GM21619 (cell line): ENCODE data around the gene MIGA2.
A peak's percentile ranks its signal among the peaks of the same experiment; 100 is the strongest.

Experiments
- ATAC-seq: cut with Tn5 transposase; IDR thresholded peaks from one replicate; pipeline ENCODE4 v1.9.1; 2021; ENCODE audit not compliant: unreplicated experiment

MIGA2 gene

GRCh38 chr9:129071526-129072126 lies 35.2 kb downstream of the MIGA2 start:
- ATAC-seq, result no peak

GRCh38 chr9:129072171-129072570 lies 35.7 kb downstream of the MIGA2 start:
- ATAC-seq, result no peak

DNA sequence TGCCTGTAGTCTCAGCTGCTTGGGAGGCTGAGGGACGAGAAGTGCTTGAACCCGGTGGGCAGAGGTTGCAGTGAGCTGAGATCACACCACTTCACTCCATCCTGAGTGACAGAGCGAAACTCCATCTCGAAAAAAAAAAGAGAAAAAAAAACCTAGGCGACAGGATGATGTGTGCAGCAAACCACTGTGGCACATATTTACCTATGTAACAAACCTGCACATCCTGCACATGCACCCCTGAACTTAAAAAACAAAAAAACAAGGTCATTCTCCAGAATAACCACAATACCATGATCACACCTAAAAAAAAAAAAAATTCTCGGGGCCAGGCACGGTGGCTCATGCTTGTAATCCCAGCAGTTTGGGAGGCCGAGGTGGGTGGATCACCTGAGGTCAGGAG lies 37.0 kb downstream of the MIGA2 start:
- ATAC-seq, result no peak

GRCh38 chr9:129074106-129074505 lies 37.7 kb downstream of the MIGA2 start:
- no peak for ATAC-seq

- ATAC-seq, result no peak
Observed at GRCh38 chr9:129075996-129076639, 39.7 kb downstream of the MIGA2 start.

DNA sequence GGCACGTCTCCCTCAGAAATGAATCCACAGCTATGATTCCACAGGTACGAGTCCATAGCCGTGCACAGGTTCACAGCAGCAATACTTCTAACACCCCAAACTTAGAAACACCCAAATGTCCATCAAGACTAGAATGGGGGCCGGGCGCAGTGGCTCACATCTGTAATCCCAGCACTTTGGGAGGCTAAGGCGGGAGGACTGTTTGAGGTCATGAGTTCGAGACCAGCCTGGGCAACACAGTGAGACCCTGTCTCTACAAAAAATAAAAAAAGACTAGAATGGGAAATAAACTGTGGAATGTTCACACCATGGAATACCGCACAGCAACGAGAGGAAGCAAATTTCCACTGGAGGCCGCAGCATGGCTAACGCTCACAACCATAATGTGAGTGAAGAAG lies 40.2 kb downstream of the MIGA2 start:
- ATAC-seq, result no peak

DNA sequence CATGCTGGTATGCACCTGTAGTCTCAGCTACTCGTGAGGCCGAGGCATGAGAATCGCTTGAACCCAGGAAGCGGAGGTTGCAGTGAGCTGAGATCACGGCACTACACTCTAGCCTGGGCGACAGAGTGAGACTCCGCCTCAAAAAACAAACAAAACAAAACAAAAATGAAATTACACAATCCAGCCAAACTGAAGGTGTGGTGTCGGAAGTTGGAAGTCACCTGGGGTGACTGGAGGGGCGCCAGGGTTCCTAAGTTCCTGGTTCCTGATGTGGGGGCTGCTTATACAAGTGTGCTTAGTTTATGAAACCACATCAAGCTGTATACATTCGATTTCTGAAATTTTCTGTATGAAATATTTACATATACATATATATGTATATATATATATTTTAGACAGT lies 40.8 kb downstream of the MIGA2 start:
- no peak for ATAC-seq

DNA sequence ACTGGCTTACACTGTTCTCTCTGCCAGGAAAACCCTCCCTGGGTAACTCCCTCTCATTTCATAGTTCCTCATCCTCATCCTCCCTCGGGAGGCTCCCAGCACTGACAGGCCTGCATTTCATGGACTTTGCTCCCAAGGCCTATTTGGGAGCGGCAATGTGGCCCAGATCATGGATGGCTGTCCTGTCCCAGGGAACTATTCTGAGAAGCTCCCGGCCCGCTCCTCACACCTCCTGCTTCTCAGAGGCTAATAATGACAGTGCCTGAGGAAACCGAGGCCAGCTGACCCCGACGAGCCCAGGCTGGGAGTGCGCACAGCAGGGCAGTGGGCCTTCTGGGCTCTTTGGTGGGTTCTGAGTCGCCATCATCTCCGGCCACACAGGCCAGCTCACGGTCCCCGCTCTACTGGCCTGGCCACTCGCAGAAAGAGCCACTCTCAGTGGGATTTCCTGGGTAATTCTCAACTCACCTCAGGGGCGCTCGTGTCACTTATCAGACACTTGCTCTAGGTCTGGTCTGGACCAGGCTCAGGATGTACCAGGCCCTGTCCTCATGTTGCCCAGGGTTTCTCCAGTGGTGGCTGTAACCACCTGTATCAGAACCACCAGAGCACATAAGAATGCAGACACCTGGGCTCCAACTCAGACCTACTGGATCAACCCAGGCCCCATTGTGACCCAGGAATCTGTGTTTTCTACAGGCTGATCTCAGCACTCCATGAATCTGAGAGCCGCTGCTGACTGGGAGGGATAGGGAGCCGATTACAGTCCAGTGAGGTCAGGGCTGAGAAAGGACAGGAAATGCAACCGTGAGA lies 42.5 kb downstream of the MIGA2 start:
- ATAC-seq, result no peak

GRCh38 chr9:129079829-129080228 lies 43.4 kb downstream of the MIGA2 start:
- no peak for ATAC-seq

DNA sequence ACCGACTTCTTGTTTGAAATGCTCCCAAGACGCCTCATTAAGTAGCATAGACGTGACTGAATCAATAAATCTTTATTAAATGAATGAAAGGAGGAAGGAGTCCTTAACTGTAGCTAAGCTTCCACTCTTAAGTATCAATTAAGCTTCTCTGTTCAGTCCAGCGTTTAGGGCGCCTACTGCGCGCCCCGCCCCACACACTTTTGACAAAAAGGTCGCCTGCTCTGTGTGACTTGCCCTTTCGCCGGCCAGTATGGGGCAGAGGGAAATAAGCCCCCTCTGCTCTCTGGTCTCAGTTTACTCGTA lies 43.8 kb downstream of the MIGA2 start:
- no peak for ATAC-seq

DNA sequence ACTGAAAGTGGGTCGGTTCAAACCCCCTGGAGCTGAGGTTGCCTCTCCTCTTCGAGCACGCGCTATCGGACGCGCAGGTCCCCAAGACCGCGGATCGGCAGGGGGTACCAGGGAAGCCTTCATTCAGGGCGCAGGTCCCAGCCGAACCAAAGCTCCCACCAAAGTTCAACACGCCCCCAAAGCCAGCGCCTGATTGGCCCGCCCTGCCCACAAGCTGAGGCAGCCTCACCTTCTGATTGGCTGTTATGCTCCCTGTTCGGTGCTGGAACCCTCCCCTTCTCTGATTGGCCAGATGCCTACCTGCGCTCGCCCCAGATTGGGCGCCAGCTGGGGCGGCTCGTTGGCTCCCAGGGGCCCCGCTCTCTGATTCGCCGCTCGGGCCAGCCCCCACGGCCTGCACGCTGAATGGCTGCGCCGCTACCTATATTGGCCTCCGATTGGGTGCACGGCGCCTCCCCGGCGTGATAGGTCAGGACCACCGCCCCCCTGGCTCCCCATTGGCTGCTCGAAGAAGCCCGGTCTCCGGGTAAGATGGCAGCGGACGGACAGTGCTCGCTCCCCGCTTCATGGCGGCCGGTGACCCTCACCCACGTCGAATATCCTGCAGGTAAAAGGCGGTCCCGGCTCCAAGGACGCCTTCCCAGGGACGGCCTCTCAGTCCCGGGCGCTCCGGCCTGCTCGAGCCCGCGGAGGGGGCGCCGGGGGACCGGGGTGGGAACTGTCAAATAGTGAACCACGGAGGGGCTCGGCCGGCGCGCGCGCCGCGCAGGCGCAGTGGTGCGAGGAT lies 44.4 kb downstream of the MIGA2 start, which contains the start of gene DOLPP1:
TSS of gene DOLPP1 (plus strand) at position 511 of the 787 bp plus-strand sequence. CDS start at position 532, 21 bp downstream.
- ATAC-seq, result peak; percentile 94

DNA sequence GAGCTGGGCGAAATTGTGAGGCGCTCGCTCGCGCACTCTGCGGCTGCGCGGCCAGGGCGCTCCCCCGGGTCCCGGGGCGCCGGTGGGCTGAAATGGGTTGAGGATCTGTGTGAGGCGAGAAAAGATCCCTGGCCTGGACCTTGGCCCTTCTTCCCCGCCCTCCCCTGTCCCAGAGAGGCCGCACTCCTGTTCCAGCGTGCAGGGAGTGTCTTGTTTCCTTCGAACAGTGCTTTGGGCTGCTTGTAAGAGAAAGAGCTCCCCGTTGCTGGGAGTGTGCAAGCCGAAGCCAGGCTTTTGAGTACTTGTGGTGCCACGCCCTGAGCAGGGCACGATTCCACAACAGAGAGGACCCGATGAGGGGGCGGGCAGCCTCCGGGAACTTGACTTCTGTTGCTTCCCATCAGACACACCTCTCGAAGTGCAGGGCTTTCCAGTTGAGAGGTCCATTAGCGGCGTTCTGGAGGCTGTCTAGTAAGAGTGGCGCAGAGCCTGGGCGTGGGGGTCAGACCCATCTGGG lies 45.0 kb downstream of the MIGA2 start:
- ATAC-seq, result no peak

DNA sequence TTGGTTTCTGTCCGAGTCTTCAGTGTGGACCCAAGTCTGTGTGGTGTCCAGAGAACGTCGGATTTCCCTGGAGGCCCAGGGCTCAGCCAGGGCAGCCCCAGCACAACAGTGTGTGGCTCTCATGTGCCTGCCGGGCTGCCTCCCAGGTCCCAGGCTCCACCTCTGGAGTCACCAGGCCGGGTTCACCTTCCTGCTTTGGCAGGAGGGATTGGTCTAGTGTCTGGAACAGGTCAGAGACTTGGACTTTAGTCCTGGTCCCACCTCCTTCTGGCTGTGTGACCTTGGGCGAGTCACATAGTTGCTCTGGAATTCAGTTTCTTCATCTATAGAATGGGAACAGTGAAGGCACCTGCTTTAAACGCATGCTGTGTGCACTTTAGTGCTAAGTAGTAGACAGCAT lies 47.7 kb downstream of the MIGA2 start:
- ATAC-seq, result no peak

- ATAC-seq, result no peak
Observed at GRCh38 chr9:129089246-129089645, 52.8 kb downstream of the MIGA2 start.

- ATAC-seq, result no peak
Observed at GRCh38 chr9:129093602-129094386, 57.4 kb downstream of the MIGA2 start.

GRCh38 chr9:129094387-129095169 lies 58.2 kb downstream of the MIGA2 start:
- ATAC-seq, result no peak

- ATAC-seq, result no peak
Observed at GRCh38 chr9:129095170-129095667, 58.8 kb downstream of the MIGA2 start.

DNA sequence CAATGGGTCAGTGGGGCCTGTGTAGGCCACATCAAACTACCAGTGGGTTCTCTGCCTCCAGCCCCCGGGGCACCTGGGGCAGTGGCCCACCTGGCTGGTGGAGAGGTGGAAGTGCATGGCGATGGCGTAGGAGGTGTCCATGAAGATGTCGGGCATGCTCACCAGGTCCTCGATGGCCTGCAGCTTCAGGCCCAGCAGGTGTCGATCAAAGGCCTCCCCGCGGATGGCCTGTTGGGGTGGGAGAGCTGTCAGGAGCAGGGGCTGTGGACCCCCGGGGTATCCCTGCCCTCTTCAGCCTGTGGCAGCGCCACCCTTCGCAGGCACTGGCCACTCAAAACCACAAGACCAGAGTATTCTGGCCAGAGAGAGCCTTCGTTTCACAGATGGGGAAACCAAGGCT lies 59.5 kb downstream of the MIGA2 start:
- no peak for ATAC-seq

GRCh38 chr9:129097671-129098306 lies 61.4 kb downstream of the MIGA2 start:
- ATAC-seq, result no peak
